Esophagus squamous epithelium (tissue), 5 donors: Measurements from ENCODE around the gene SH3GLB2. TPM values are rescaled to one million over a fixed set of nuclear protein-coding genes. Genes with fewer than 3 reads are reported as not detected.

Experiments
- DNase-seq: peaks from one replicate; lab custom pipeline; 2025; lab: John Stamatoyannopoulos, UW
- H3K27ac ChIP-seq, 4 donors: fragments of 200-600 bp; sonication (generic); one replicate each; pipeline ENCODE4 v1.5.1; 2016 to 2019; ENCODE audit warnings: mild to moderate bottlenecking in 1 of 4
- H3K27me3 ChIP-seq, 4 donors: fragments of 200-600 bp; sonication (generic); 1 replicate in 3 of 4; 2 replicates in 1 of 4; pipeline versions ENCODE4 v1.5.1 to v1.6.0; 2017 to 2021; ENCODE audit warnings: antibody characterized with exemption in 1 of 4
- H3K36me3 ChIP-seq, 3 donors: fragments of 200-600 bp; sonication (generic); one replicate each; pipeline ENCODE4 v1.5.1; 2016 to 2019
- H3K4me1 ChIP-seq, 3 donors: fragments of 200-600 bp; sonication (generic); one replicate each; pipeline ENCODE4 v1.5.1; 2017 to 2019
- H3K4me3 ChIP-seq, 4 donors: fragments of 200-600 bp; sonication (generic); 1 replicate in 3 of 4; 2 replicates in 1 of 4; pipeline ENCODE4 v1.5.1; 2016 to 2019; ENCODE audit warnings: mild to moderate bottlenecking in 2 of 4, moderate library complexity in 1 of 4
- H3K9me3 ChIP-seq, 3 donors: fragments of 200-600 bp; sonication (generic); one replicate each; pipeline ENCODE4 v1.5.1; 2016 to 2019
- CTCF ChIP-seq, 6 experiments: fragments of 450-650 bp in 4 of 6; fragments of 200-600 bp in 2 of 6; sonication (generic) in 2 of 6; IDR thresholded peaks; one replicate each; pipeline ENCODE4 v1.5.1; 2016 to 2019; ENCODE audit warnings: antibody characterized with exemption in 6 of 6, mild to moderate bottlenecking in 4 of 6, moderate library complexity in 4 of 6
- POLR2A ChIP-seq, 4 donors: fragments of 450-650 bp; IDR thresholded peaks; one replicate each; pipeline ENCODE4 v1.6.1; 2017; ENCODE audit warnings: antibody characterized with exemption in 4 of 4, mild to moderate bottlenecking in 4 of 4, moderate library complexity in 3 of 4
- WGBS, 2 donors: methylation state at CpG; one replicate each; pipeline ENCODE4 v1.1.5; 2018; 5-methylcytosine and 5-hydroxymethylcytosine counted together
- intact Hi-C: fragments of 100-400 bp; cut with DNase I; formaldehyde crosslinking; loops from one replicate; pipeline ENCODE4 v1.15.0; 2022
- total RNA-seq, 4 donors: library from RNA; depleted of rRNA; stranded (reverse); fragments of >200 nt; gene quantifications; one replicate each; pipeline ENCODE4 v1.1.0, GENCODE V29; 2016
- donor health status: DM: yes; HTN: yes; CAD: no.

Gene SH3GLB2
- total RNA-seq, 4 donors from 2014 or later: 70.3 to 169 (median 113) TPM

- Histone ChIP-seq H3K27me3 (no peaks in the 10 kb centered on the region), H3K27ac (peak overlapping the region; percentile 85 to 93 (median 88)), H3K4me3 (peak overlapping the region; percentile 77 to 93 (median 89)), H3K4me1 (peaks cover 31 to 73% (median 37%) of the 10 kb centered on the region in 3 donors), H3K9me3 (no peaks in the 10 kb centered on the region), H3K36me3 (no peaks in the 10 kb centered on the region)
- no peak for TF ChIP-seq CTCF (IDR thresholded peaks at IDR 0.05)
- TF ChIP-seq POLR2A (IDR thresholded peaks at IDR 0.05): no peak
- DNase-seq: no peak
- WGBS, 2 donors: 38 to 44% methylated on average over 4 to 5 of the region's 9 CpGs
- intact Hi-C loops: no loop called here
These were observed 877 bp downstream of the SH3GLB2 start for GRCh38 chr9:129027224-129027684.

GRCh38 chr9:129026442-129027223 is 1.5 kb downstream of the SH3GLB2 start:
- peaks cover 34 to 78% (median 41%) of the 10 kb centered on the region in 3 donors for H3K4me1 ChIP-seq
- peak overlapping the region; percentile 85 to 93 (median 88) for H3K27ac ChIP-seq
- 38 to 69% methylated on average over 4 to 8 of the region's 17 CpGs for WGBS, 2 donors
- no peaks in the 10 kb centered on the region for H3K9me3 ChIP-seq
- no peaks in the 10 kb centered on the region for H3K27me3 ChIP-seq
- intact Hi-C loops: no loop called here
- no peak for DNase-seq
- no peaks in the 10 kb centered on the region for H3K36me3 ChIP-seq
- peak overlapping the region; percentile 77 to 93 (median 89) for H3K4me3 ChIP-seq
- TF ChIP-seq POLR2A (IDR thresholded peaks at IDR 0.05) (no peak), CTCF (IDR thresholded peaks at IDR 0.05) (no peak)

GRCh38 chr9:129023908-129024233 is 4.3 kb downstream of the SH3GLB2 start:
- WGBS, 2 donors: 54 to 63% methylated on average over 3 of the region's 4 CpGs
- Histone ChIP-seq H3K4me1 (peaks cover 30 to 64% (median 34%) of the 10 kb centered on the region in 3 donors), H3K9me3 (no peaks in the 10 kb centered on the region), H3K4me3 (no peak overlapping the region), H3K36me3 (peaks cover 0 to 23% (median 0%) of the 10 kb centered on the region in 3 donors), H3K27ac (peak overlapping the region in 3 of 4 donors; percentile 46 to 65 (median 62)), H3K27me3 (no peaks in the 10 kb centered on the region)
- DNase-seq: no peak
- TF ChIP-seq CTCF (IDR thresholded peaks at IDR 0.05) (no peak), POLR2A (IDR thresholded peaks at IDR 0.05) (no peak)
- intact Hi-C loops: no loop called here

- H3K27ac ChIP-seq: peak overlapping the region in 3 of 4 donors; percentile 46 to 65 (median 62)
- no peak for DNase-seq
- intact Hi-C loops: no loop called here
These were observed 4.9 kb downstream of the SH3GLB2 start for GRCh38 chr9:129023036-129023907.

More at GRCh38 chr9:129023036-129023907, 4.9 kb downstream of the SH3GLB2 start:
- no peaks in the 10 kb centered on the region for H3K9me3 ChIP-seq
- 75% methylated on average over 9 of the region's 16 CpGs for WGBS, 2 donors
- TF ChIP-seq CTCF (IDR thresholded peaks at IDR 0.05): no peak
- TF ChIP-seq POLR2A (IDR thresholded peaks at IDR 0.05): no peak
- no peak overlapping the region for H3K4me3 ChIP-seq
- no peaks in the 10 kb centered on the region for H3K27me3 ChIP-seq
- H3K36me3 ChIP-seq: peaks cover 0 to 29% (median 0%) of the 10 kb centered on the region in 3 donors
- H3K4me1 ChIP-seq: peaks cover 29 to 59% (median 30%) of the 10 kb centered on the region in 3 donors
